Breast epithelium (tissue), 3 donors: ENCODE measurements around the gene BAD.

Source experiments
- POLR2A ChIP-seq: fragments of 450-650 bp; IDR thresholded peaks from one replicate; pipeline ENCODE4 v1.6.1; 2016; ENCODE audit warnings: antibody characterized with exemption, mild to moderate bottlenecking, moderate library complexity
- POLR2AphosphoS5 ChIP-seq, 3 donors: sonication (generic); formaldehyde crosslinking; IDR thresholded peaks; one replicate each; pipeline ENCODE4 v1.6.1; 2017; ENCODE audit warnings: antibody characterized with exemption in 3 of 3
- TF ChIP-seq, protein P1 (sequence below), 3 donors: fragments of 450-650 bp; IDR thresholded peaks; one replicate each; pipeline ENCODE4 v1.5.1; 2016 to 2017; ENCODE audit warnings: antibody characterized with exemption in 3 of 3, mild to moderate bottlenecking in 3 of 3, moderate library complexity in 3 of 3

DNA sequence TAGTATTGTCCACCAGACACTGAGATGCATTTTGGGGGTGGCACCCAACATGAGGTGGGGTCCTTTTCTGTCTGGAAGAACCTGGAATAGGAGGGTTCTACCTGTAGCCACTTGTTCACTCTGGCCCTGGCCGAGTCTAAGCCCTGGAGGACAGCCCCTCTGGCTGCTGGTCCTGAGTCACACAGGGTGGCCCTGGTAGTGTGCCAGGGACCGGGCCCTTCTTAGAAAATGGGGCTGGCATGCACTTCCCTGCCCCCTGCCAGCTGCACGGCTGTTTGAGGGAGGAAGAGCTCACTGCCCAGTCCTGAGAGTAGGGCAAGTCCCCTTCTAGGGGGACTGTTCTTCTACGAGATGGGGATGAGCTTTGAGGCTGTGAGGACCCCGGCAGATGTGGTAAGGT is 31.0 kb downstream of the BAD start:
- TF ChIP-seq, protein P1, sequence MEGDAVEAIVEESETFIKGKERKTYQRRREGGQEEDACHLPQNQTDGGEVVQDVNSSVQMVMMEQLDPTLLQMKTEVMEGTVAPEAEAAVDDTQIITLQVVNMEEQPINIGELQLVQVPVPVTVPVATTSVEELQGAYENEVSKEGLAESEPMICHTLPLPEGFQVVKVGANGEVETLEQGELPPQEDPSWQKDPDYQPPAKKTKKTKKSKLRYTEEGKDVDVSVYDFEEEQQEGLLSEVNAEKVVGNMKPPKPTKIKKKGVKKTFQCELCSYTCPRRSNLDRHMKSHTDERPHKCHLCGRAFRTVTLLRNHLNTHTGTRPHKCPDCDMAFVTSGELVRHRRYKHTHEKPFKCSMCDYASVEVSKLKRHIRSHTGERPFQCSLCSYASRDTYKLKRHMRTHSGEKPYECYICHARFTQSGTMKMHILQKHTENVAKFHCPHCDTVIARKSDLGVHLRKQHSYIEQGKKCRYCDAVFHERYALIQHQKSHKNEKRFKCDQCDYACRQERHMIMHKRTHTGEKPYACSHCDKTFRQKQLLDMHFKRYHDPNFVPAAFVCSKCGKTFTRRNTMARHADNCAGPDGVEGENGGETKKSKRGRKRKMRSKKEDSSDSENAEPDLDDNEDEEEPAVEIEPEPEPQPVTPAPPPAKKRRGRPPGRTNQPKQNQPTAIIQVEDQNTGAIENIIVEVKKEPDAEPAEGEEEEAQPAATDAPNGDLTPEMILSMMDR (IDR thresholded peaks at IDR 0.05): no peak
- no peak for TF ChIP-seq POLR2AphosphoS5 (IDR thresholded peaks at IDR 0.05)
- TF ChIP-seq POLR2A: no peak
